ENCODE results near the gene MCTP1.

DNA sequence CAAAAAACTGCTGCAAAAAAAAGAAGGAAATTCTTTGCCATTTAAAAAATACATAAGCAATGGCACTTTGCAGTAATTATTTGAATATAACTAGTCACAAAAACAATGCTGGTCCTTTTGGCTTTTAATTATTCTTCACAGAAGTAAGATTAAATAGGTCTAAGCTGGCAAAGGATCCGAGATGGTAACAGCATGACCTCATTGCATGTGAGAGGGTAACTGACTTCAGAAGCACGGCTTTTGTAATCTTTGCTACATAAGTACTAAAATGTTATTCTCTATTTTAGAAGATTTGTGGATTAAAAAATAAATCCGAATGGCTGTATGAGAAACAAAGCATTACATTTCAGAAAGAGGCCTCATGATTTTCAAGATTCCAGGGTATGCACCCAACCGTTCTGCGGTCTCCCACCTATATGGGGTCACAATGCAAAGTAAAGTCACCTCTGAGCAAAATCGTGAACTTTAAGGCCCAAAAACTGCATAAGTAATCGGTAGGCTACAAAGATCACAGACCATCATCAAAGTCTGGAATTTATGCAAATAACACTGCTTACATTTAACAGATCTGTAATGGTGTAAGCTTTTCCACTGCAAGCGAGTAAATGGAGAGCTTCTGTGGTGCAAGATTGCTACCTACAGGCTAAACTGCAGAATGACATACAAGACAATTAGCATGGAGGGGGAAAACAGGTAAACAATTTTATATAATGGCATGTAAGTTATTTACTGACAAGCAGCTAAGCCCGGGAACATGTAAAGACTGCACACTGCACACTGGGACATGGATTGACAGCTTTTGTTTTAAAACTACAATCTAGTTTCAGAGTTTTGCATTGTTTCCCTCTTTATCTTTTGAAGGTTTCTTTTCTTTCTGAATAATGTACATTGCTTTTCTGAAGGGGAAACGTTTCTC lies 434.8 kb downstream of the MCTP1 start:
- TF ChIP-seq, protein P1, sequence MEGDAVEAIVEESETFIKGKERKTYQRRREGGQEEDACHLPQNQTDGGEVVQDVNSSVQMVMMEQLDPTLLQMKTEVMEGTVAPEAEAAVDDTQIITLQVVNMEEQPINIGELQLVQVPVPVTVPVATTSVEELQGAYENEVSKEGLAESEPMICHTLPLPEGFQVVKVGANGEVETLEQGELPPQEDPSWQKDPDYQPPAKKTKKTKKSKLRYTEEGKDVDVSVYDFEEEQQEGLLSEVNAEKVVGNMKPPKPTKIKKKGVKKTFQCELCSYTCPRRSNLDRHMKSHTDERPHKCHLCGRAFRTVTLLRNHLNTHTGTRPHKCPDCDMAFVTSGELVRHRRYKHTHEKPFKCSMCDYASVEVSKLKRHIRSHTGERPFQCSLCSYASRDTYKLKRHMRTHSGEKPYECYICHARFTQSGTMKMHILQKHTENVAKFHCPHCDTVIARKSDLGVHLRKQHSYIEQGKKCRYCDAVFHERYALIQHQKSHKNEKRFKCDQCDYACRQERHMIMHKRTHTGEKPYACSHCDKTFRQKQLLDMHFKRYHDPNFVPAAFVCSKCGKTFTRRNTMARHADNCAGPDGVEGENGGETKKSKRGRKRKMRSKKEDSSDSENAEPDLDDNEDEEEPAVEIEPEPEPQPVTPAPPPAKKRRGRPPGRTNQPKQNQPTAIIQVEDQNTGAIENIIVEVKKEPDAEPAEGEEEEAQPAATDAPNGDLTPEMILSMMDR (IDR thresholded peaks at IDR 0.05; ENCODE audit: poor library complexity) = peak; percentile 77
- no peak for TF ChIP-seq EZH2 (IDR thresholded peaks at IDR 0.05; ENCODE audit: borderline replicate concordance)

All from hepatocyte (in vitro differentiated cells).